Lung (tissue), 12 donors: Measurements from ENCODE around the gene ABHD16A. TPM values are rescaled to one million over a fixed set of nuclear protein-coding genes. Genes with fewer than 3 reads are reported as not detected.

Experiments used
- ATAC-seq: fragments of 200-7000 bp; cut with Tn5 transposase; one replicate; pipeline ENCODE4 v1.9.1; 2020; ENCODE audit warnings: moderate number of reproducible peaks; ENCODE audit not compliant: insufficient read depth, low FRiP score
- DNase-seq, 3 donors: peaks; one replicate each; pipeline ENCODE4 v3.0.0-alpha.2; 2013 to 2017
- H3K27ac ChIP-seq, 2 donors: one replicate each; pipeline ENCODE4 v1.5.1; 2013; ENCODE audit warnings: mild to moderate bottlenecking in 2 of 2, moderate library complexity in 2 of 2, control low read depth in 1 of 2, inconsistent platforms in 1 of 2, low read depth in 1 of 2, low read length in 1 of 2
- H3K27me3 ChIP-seq, 3 donors: one replicate each; pipeline ENCODE4 v1.5.1; 2013; ENCODE audit warnings: low read length in 2 of 3; ENCODE audit not compliant: control insufficient read depth in 3 of 3, insufficient read depth in 3 of 3
- H3K36me3 ChIP-seq, 4 donors: one replicate each; pipeline ENCODE4 v1.5.1; 2013; ENCODE audit warnings: low read length in 4 of 4, mild to moderate bottlenecking in 1 of 4, moderate library complexity in 1 of 4; ENCODE audit not compliant: control insufficient read depth in 4 of 4, insufficient read depth in 4 of 4
- H3K4me1 ChIP-seq, 5 donors: one replicate each; pipeline ENCODE4 v1.5.1; 2013; ENCODE audit warnings: low read length in 5 of 5, mild to moderate bottlenecking in 2 of 5, moderate library complexity in 1 of 5; ENCODE audit not compliant: control insufficient read depth in 5 of 5, insufficient read depth in 5 of 5
- H3K4me3 ChIP-seq: one replicate; pipeline ENCODE4 v1.5.1; 2013; ENCODE audit warnings: mild to moderate bottlenecking, control low read depth, moderate library complexity
- H3K9ac ChIP-seq, 2 donors: one replicate each; pipeline ENCODE4 v1.5.1; 2013; ENCODE audit warnings: low read length in 2 of 2, control low read depth in 1 of 2; ENCODE audit not compliant: insufficient read depth in 1 of 2
- H3K9me3 ChIP-seq, 4 donors: one replicate each; pipeline ENCODE4 v1.5.1; 2013; ENCODE audit warnings: low read length in 3 of 4, mild to moderate bottlenecking in 1 of 4, moderate library complexity in 1 of 4; ENCODE audit not compliant: control insufficient read depth in 4 of 4, insufficient read depth in 3 of 4
- WGBS, 2 donors: extraction: QIAGEN DNeasy Blood & Tissue Kit; methylation state at CpG; one replicate each; pipeline ENCODE4 v1.1.7; 2013; 5-methylcytosine and 5-hydroxymethylcytosine counted together
- polyA plus RNA-seq, 2 donors: library from polyadenylated mRNA; stranded (reverse); fragments of 200-250 nt; gene quantifications; one replicate each; pipeline ENCODE4 v1.2.1, GENCODE V29; 2013
- total RNA-seq, 2 donors: library from RNA; depleted of rRNA in 1 of 2; stranded (reverse); fragments of >200 nt in 1 of 2; gene quantifications; one replicate each; pipeline ENCODE4 v1.2.1, GENCODE V29; 2014 to 2021
- TF ChIP-seq, protein P1 (sequence below): IDR thresholded peaks from 2 replicates; pipeline ENCODE4 v1.5.1; 2012; ENCODE audit warnings: mild to moderate bottlenecking; ENCODE audit errors: control extremely low read depth, extremely low read depth
- donor health status: control.
- donor health status: control.
- donor health status: Bipolar disorder and iron deficiency.
- donor health status: healthy.
- donor health status: DM: yes; HTN: yes; CAD: no.

Gene ABHD16A
- total and polyA plus RNA-seq, 4 donors: 30.6 to 68.6 (median 53.6) TPM

DNA sequence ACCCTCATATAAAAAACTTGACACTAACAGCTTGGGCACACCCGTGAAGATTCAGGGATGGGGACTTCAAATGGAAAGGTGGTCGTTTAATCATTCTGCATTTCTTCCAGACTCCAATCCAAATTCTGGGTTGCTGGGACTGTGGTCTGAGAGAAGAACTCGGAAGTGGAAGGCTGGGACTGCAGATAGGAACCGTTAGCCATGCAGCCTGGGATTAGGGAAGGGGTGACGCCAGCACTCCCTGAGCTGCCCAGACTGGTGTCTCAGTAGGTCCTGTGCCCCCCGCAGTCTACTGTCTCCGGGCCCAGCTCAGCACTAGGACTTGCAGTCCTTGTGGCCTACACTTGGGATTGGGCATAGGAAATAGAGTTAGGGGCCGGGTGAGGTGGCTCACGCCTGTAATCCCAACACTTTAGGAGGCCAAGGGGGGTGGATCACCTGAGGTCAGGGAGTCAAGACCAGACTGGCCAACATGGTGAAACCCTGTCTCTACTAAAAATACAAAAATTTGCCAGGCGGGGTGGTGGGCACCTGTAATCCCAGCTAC is 33.7 kb upstream of the ABHD16A start:
- DNase-seq: no peak
- Histone ChIP-seq H3K36me3 (peaks cover 8 to 21% (median 14%) of the 10 kb centered on the region in 4 donors), H3K27ac (peak overlapping the region; percentile 87 to 98), H3K9me3 (no peaks in the 10 kb centered on the region), H3K4me1 (peaks cover 0 to 45% (median 17%) of the 10 kb centered on the region in 5 donors), H3K27me3 (no peaks in the 10 kb centered on the region), H3K4me3 (peak overlapping the region; percentile 75), H3K9ac (peak overlapping the region; percentile 82 to 92)
- no peak for ATAC-seq
- TF ChIP-seq, protein P1, sequence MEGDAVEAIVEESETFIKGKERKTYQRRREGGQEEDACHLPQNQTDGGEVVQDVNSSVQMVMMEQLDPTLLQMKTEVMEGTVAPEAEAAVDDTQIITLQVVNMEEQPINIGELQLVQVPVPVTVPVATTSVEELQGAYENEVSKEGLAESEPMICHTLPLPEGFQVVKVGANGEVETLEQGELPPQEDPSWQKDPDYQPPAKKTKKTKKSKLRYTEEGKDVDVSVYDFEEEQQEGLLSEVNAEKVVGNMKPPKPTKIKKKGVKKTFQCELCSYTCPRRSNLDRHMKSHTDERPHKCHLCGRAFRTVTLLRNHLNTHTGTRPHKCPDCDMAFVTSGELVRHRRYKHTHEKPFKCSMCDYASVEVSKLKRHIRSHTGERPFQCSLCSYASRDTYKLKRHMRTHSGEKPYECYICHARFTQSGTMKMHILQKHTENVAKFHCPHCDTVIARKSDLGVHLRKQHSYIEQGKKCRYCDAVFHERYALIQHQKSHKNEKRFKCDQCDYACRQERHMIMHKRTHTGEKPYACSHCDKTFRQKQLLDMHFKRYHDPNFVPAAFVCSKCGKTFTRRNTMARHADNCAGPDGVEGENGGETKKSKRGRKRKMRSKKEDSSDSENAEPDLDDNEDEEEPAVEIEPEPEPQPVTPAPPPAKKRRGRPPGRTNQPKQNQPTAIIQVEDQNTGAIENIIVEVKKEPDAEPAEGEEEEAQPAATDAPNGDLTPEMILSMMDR: no peak
- WGBS, 2 donors: 17 to 29% methylated on average over 10 of the region's 10 CpGs

DNA sequence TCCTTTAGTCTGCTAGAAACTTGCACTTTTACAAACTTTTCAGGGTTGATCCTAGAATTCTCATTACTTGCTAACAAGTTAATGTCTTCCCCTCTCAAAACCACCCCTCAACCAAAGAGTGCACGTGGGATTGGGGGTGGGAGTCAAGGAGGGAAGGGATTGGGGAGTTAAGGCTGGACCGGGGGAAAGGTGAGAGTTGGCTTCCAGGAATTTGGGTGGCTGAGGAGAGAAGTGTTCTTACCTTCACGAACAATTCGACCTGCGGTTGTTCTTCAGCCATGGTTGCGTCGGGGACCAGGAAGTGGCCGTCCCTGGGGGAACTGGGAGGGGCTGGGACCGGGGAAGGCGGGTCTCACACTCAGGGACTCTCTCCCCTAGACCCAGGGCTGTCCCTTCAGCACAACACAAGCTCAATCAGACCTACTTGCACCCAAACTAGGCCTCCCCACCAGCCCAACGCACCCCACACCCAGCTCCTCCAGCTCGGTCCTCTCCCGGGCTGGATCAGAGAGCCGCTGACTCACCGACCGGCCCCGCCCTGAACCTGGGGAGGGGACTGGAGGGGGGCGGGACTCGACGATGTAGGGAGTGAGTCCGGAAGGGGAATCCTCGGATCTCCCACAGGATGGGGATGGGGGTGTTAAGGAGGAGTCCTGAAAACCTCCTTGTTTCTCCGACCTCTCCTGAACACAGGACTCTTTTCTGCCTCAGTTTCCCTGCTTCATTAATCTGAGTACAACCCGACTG is 33.1 kb upstream of the ABHD16A start, which contains the start of gene CLIC1:
Gene CLIC1, minus strand, starts transcription at position 510 of the 747 bp plus-strand sequence. Its CDS starts 230 bp downstream, at position 280.
- 0% methylated on average over 23 to 24 of the region's 24 CpGs for WGBS, 2 donors
- peaks cover 9 to 24% (median 18%) of the 10 kb centered on the region in 4 donors for H3K36me3 ChIP-seq

DNA sequence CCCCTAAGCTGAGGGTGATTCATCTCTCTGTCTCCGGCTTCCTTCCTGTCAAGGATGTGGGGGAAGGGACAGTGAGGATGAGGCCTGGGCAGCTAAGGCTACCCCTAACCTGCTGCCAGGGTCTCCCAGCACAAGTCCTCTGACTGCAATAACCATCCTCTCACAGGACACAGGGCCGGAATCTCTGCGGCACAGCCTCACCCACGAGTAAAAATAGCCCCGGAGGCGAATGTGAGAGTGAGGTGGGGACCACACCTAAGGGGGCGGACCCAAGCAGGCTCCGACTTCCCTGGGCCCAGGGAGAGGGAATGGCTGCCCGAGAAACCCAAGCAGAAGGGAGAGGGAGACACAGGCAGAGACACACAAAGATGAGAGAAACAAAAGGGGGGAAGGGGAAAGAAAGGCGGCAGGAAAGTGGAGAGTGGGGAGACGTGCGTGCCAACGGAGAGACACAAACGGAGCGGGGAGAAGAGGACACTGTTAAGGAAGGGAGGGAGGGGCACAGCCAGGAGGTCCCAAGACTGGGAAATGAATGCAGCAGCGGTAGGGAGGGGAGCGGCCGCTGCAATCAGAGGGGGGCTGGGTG is 31.8 kb upstream of the ABHD16A start:
- 0% methylated on average over 17 to 18 of the region's 18 CpGs for WGBS, 2 donors
- Histone ChIP-seq H3K27ac (peak overlapping the region; percentile 87 to 98), H3K4me3 (peak overlapping the region; percentile 75), H3K36me3 (peaks cover 9 to 24% (median 19%) of the 10 kb centered on the region in 4 donors), H3K9ac (peak overlapping the region; percentile 82 to 92), H3K4me1 (peaks cover 0 to 39% (median 17%) of the 10 kb centered on the region in 5 donors), H3K9me3 (no peaks in the 10 kb centered on the region), H3K27me3 (no peaks in the 10 kb centered on the region)
- TF ChIP-seq, protein P1: no peak
- ATAC-seq (no peak), DNase-seq (peak; percentile 38 to 66 (median 44))

More for the DNA sequence above, 33.1 kb upstream of the ABHD16A start, which contains the start of gene CLIC1:
- Histone ChIP-seq H3K27me3 (no peaks in the 10 kb centered on the region), H3K4me1 (peaks cover 0 to 45% (median 17%) of the 10 kb centered on the region in 5 donors), H3K4me3 (peak within 1 kb of the TSS; percentile 75), H3K9ac (peak within 1 kb of the TSS; percentile 82 to 92), H3K27ac (peak within 1 kb of the TSS; percentile 87 to 98), H3K9me3 (no peaks in the 10 kb centered on the region)
- peak; percentile 84 to 89 (median 88) for DNase-seq
- peak; percentile 57 for ATAC-seq
- TF ChIP-seq, protein P1: no peak
